Sigmoid colon (tissue), 7 donors: ENCODE results near the gene HIVEP3. TPM values are rescaled to one million over a fixed set of nuclear protein-coding genes. Genes with fewer than 3 reads are reported as not detected.

Experiments
- DNase-seq: peaks from one replicate; pipeline ENCODE4 v3.0.0-alpha.2; 2019
- H3K27ac ChIP-seq, 4 donors: fragments of 200-600 bp; sonication (generic); one replicate each; pipeline ENCODE4 v1.5.1; 2016 to 2019; ENCODE audit warnings: mild to moderate bottlenecking in 1 of 4
- H3K27me3 ChIP-seq, 3 donors: fragments of 200-600 bp; sonication (generic); one replicate each; pipeline ENCODE4 v1.5.1; 2019; ENCODE audit warnings: mild to moderate bottlenecking in 1 of 3
- H3K36me3 ChIP-seq, 4 donors: fragments of 200-600 bp; sonication (generic); one replicate each; pipeline ENCODE4 v1.5.1; 2016 to 2019
- H3K4me1 ChIP-seq, 4 donors: fragments of 200-600 bp; sonication (generic); one replicate each; pipeline ENCODE4 v1.5.1; 2017 to 2019
- H3K4me3 ChIP-seq, 4 donors: fragments of 200-600 bp; sonication (generic); one replicate each; pipeline ENCODE4 v1.5.1; 2017 to 2019; ENCODE audit warnings: mild to moderate bottlenecking in 2 of 4, moderate library complexity in 1 of 4
- H3K9me3 ChIP-seq, 4 donors: fragments of 200-600 bp in 3 of 4; sonication (generic) in 3 of 4; one replicate each; pipeline versions ENCODE4 v1.5.1 to v1.6.1; 2013 to 2019
- CTCF ChIP-seq, 4 experiments: fragments of 450-650 bp in 3 of 4; fragments of 200-600 bp in 1 of 4; IDR thresholded peaks; one replicate each; pipeline ENCODE4 v1.5.1; 2016 to 2019; ENCODE audit warnings: antibody characterized with exemption in 4 of 4, mild to moderate bottlenecking in 3 of 4, moderate library complexity in 2 of 4
- EP300 ChIP-seq, 4 donors: sonication (generic); formaldehyde crosslinking; IDR thresholded peaks; one replicate each; pipeline ENCODE4 v1.6.1; 2017; ENCODE audit warnings: antibody characterized with exemption in 4 of 4
- POLR2A ChIP-seq, 2 donors: fragments of 450-650 bp; IDR thresholded peaks; one replicate each; pipeline ENCODE4 v1.6.1; 2016; ENCODE audit warnings: antibody characterized with exemption in 2 of 2, mild to moderate bottlenecking in 2 of 2, moderate library complexity in 2 of 2
- POLR2AphosphoS5 ChIP-seq, 4 donors: sonication (generic); formaldehyde crosslinking; IDR thresholded peaks; one replicate each; pipeline ENCODE4 v1.6.1; 2017; ENCODE audit warnings: antibody characterized with exemption in 4 of 4
- WGBS, 2 donors: extraction: QIAGEN DNeasy Blood & Tissue Kit; methylation state at CpG; one replicate each; pipeline ENCODE4 v1.1.7; 2013; 5-methylcytosine and 5-hydroxymethylcytosine counted together
- intact Hi-C: fragments of 100-400 bp; cut with DNase I; formaldehyde crosslinking; loops from one replicate; pipeline ENCODE4 v1.15.1; 2023
- polyA plus RNA-seq, 3 donors: library from polyadenylated mRNA; stranded (reverse); fragments of 200-250 nt; gene quantifications; one replicate each; pipeline ENCODE4 v1.2.3, GENCODE V29; 2013
- total RNA-seq, 4 donors: library from RNA; depleted of rRNA; stranded (reverse); fragments of >200 nt; gene quantifications; one replicate each; pipeline ENCODE4 v1.1.0, GENCODE V29; 2016
- donor health status: healthy with polysubstance abuse.
- donor health status: Bipolar disorder and iron deficiency.
- donor health status: healthy.

HIVEP3 gene
- total and polyA plus RNA-seq, 7 donors: 1.4 to 7.8 (median 3.2) TPM

GRCh38 chr1:41762777-41763176, 155.9 kb downstream of the HIVEP3 start:
- DNase-seq: no peak
- H3K4me1 ChIP-seq: peaks cover 0 to 19% (median 12%) of the 10 kb centered on the region in 4 donors
- intact Hi-C loops: no loop called here
- H3K27ac ChIP-seq: no peak overlapping the region
- H3K4me3 ChIP-seq: no peak overlapping the region
- no peaks in the 10 kb centered on the region for H3K27me3 ChIP-seq
- WGBS, 2 donors: 96 to 99% methylated on average over 1 of the region's 1 CpG
- peaks cover 0 to 3% (median 0%) of the 10 kb centered on the region in 4 donors for H3K9me3 ChIP-seq
- H3K36me3 ChIP-seq: no peaks in the 10 kb centered on the region
- no peak for TF ChIP-seq EP300 (IDR thresholded peaks at IDR 0.05)

- H3K36me3 ChIP-seq: no peaks in the 10 kb centered on the region
- TF ChIP-seq EP300 (IDR thresholded peaks at IDR 0.05): no peak
- TF ChIP-seq POLR2AphosphoS5 (IDR thresholded peaks at IDR 0.05): no peak
- TF ChIP-seq CTCF (IDR thresholded peaks at IDR 0.05): no peak
- WGBS, 2 donors: 71 to 72% methylated on average over 4 of the region's 4 CpGs
- H3K27me3 ChIP-seq: no peaks in the 10 kb centered on the region
- no peak overlapping the region for H3K4me3 ChIP-seq
- DNase-seq: no peak
- H3K9me3 ChIP-seq: peaks cover 0 to 3% (median 0%) of the 10 kb centered on the region in 4 donors
- H3K4me1 ChIP-seq: peaks cover 0 to 14% (median 7%) of the 10 kb centered on the region in 4 donors
- intact Hi-C loops: no loop called here
- H3K27ac ChIP-seq: no peak overlapping the region
Observed at GRCh38 chr1:41762251-41762650, 156.5 kb downstream of the HIVEP3 start.

- TF ChIP-seq EP300 (IDR thresholded peaks at IDR 0.05) (no peak), CTCF (IDR thresholded peaks at IDR 0.05) (no peak), POLR2A (IDR thresholded peaks at IDR 0.05) (no peak), POLR2AphosphoS5 (IDR thresholded peaks at IDR 0.05) (no peak)
- DNase-seq: no peak
- no peaks in the 10 kb centered on the region for H3K27me3 ChIP-seq
- no peaks in the 10 kb centered on the region for H3K36me3 ChIP-seq
- no peak overlapping the region for H3K27ac ChIP-seq
- intact Hi-C loops: no loop called here
- H3K4me3 ChIP-seq: no peak overlapping the region
- 89 to 91% methylated on average over 3 of the region's 3 CpGs for WGBS, 2 donors
- H3K4me1 ChIP-seq: no peaks in the 10 kb centered on the region
- peaks cover 0 to 3% (median 0%) of the 10 kb centered on the region in 4 donors for H3K9me3 ChIP-seq
Observed at GRCh38 chr1:41758904-41759548, 159.7 kb downstream of the HIVEP3 start.

- TF ChIP-seq POLR2AphosphoS5 (IDR thresholded peaks at IDR 0.05): no peak
- no peak overlapping the region for H3K27ac ChIP-seq
- peaks cover 0 to 3% (median 0%) of the 10 kb centered on the region in 4 donors for H3K9me3 ChIP-seq
- no peak overlapping the region for H3K4me3 ChIP-seq
- intact Hi-C loops: no loop called here
- H3K36me3 ChIP-seq: no peaks in the 10 kb centered on the region
- DNase-seq: no peak
- H3K4me1 ChIP-seq: no peaks in the 10 kb centered on the region
- WGBS, 2 donors: 89 to 92% methylated on average over 2 of the region's 2 CpGs
- H3K27me3 ChIP-seq: no peaks in the 10 kb centered on the region
Observed at GRCh38 chr1:41758500-41758899, 160.2 kb downstream of the HIVEP3 start.

GRCh38 chr1:41754540-41754939, 164.2 kb downstream of the HIVEP3 start:
- intact Hi-C loops: no loop called here
- Histone ChIP-seq H3K27me3 (no peaks in the 10 kb centered on the region), H3K9me3 (no peaks in the 10 kb centered on the region), H3K4me1 (no peaks in the 10 kb centered on the region), H3K27ac (no peak overlapping the region), H3K4me3 (no peak overlapping the region), H3K36me3 (no peaks in the 10 kb centered on the region)
- no peak for DNase-seq
- TF ChIP-seq POLR2A (IDR thresholded peaks at IDR 0.05): no peak
- TF ChIP-seq EP300 (IDR thresholded peaks at IDR 0.05): no peak
- no peak for TF ChIP-seq CTCF (IDR thresholded peaks at IDR 0.05)
- no peak for TF ChIP-seq POLR2AphosphoS5 (IDR thresholded peaks at IDR 0.05)
- WGBS, 2 donors: 72 to 84% methylated on average over 6 of the region's 6 CpGs
